Spleen (tissue), 13 donors: Measurements from ENCODE around the gene NAP1L3. TPM values are rescaled to one million over a fixed set of nuclear protein-coding genes. Genes with fewer than 3 reads are reported as not detected.

Experiments used
- DNase-seq: peaks from one replicate; pipeline ENCODE4 v3.0.0-alpha.2; 2020
- H3K27ac ChIP-seq, 8 donors: fragments of 200-600 bp; sonication (generic) in 7 of 8; 1 replicate in 4 of 8; 2 replicates in 4 of 8; pipeline versions ENCODE4 v1.5.0 to v1.8.0; 2016 to 2021; ENCODE audit warnings: inconsistent platforms in 4 of 8, mild to moderate bottlenecking in 4 of 8, moderate library complexity in 1 of 8
- H3K27me3 ChIP-seq, 7 donors: fragments of 200-600 bp; sonication (generic) in 6 of 7; replicated peaks in 1 of 7; 1 replicate in 4 of 7; 2 replicates in 3 of 7; pipeline versions ENCODE4 v1.5.0 to v1.8.0; 2016 to 2021; ENCODE audit warnings: inconsistent platforms in 3 of 7, mild to moderate bottlenecking in 1 of 7
- H3K36me3 ChIP-seq, 6 donors: fragments of 200-600 bp; sonication (generic) in 5 of 6; 1 replicate in 4 of 6; 2 replicates in 2 of 6; pipeline versions ENCODE4 v1.5.0 to v1.8.0; 2016 to 2021; ENCODE audit warnings: inconsistent platforms in 2 of 6
- H3K4me1 ChIP-seq, 6 donors: fragments of 200-600 bp; sonication (generic) in 5 of 6; 1 replicate in 3 of 6; 2 replicates in 3 of 6; pipeline versions ENCODE4 v1.5.0 to v1.8.0; 2016 to 2021; ENCODE audit warnings: inconsistent platforms in 3 of 6
- H3K4me3 ChIP-seq, 8 donors: fragments of 200-600 bp; sonication (generic) in 7 of 8; 1 replicate in 4 of 8; 2 replicates in 4 of 8; pipeline versions ENCODE4 v1.5.0 to v1.8.0; 2016 to 2021; ENCODE audit warnings: inconsistent platforms in 4 of 8, mild to moderate bottlenecking in 4 of 8, moderate library complexity in 2 of 8
- H3K9me3 ChIP-seq, 8 donors: fragments of 200-600 bp; sonication (generic) in 7 of 8; 1 replicate in 4 of 8; 2 replicates in 4 of 8; pipeline versions ENCODE4 v1.5.0 to v1.8.0; 2016 to 2021; ENCODE audit warnings: inconsistent platforms in 4 of 8
- CTCF ChIP-seq, 11 experiments: fragments of 200-600 bp in 7 of 11; fragments of 450-650 bp in 4 of 11; sonication (generic) in 4 of 11; IDR thresholded peaks in 8 of 11; conservative IDR thresholded peaks in 3 of 11; 1 replicate in 7 of 11; 2 replicates in 4 of 11; pipeline versions ENCODE4 v1.4.0 to v1.8.0; 2016 to 2021; ENCODE audit warnings: antibody characterized with exemption in 11 of 11, inconsistent platforms in 4 of 11, mild to moderate bottlenecking in 1 of 11
- POLR2A ChIP-seq, 3 donors: fragments of 450-650 bp; IDR thresholded peaks; one replicate each; pipeline ENCODE4 v1.5.1; 2017; ENCODE audit warnings: antibody characterized with exemption in 3 of 3, mild to moderate bottlenecking in 1 of 3
- POLR2AphosphoS5 ChIP-seq, 3 donors: sonication (generic); formaldehyde crosslinking; IDR thresholded peaks; one replicate each; pipeline ENCODE4 v1.5.1; 2017; ENCODE audit warnings: antibody characterized with exemption in 3 of 3
- WGBS, 5 donors: extraction: QIAGEN DNeasy Blood & Tissue Kit in 3 of 5; methylation state at CpG; one replicate each; pipeline versions ENCODE4 v1.1.5 to v1.1.7; 2013 to 2018; 5-methylcytosine and 5-hydroxymethylcytosine counted together
- intact Hi-C: fragments of 100-400 bp; cut with DNase I; formaldehyde crosslinking; loops from one replicate; pipeline ENCODE4 v1.15.0; 2023; ENCODE audit warnings: low total_unique reads
- long read RNA-seq, 2 donors: transcript quantifications; one replicate each; lab custom pipeline, GENCODE V29; 2026
- polyA plus RNA-seq, 3 donors: library from polyadenylated mRNA; stranded (reverse); fragments of 200-250 nt; gene quantifications; one replicate each; pipeline ENCODE4 v1.2.1, GENCODE V29; 2013
- total RNA-seq, 7 donors: library from RNA; depleted of rRNA in 3 of 7; stranded (reverse); fragments of >200 nt in 3 of 7; fragmentation: NEBNext Ultra II Directional in 4 of 7; extraction: Animal tissue kit (Norgen Biotek cat#: 25700) in 4 of 7; gene quantifications; one replicate each; pipeline versions ENCODE4 v1.1.0 to v1.2.1, GENCODE V29; 2016 to 2021
- donor health status: healthy with polysubstance abuse.
- donor health status: DM: no; HTN: no; CAD: no; lungs with moderate emphysema.
- donor health status: DM: no; HTN: no; CAD: no.
- donor health status: Bipolar disorder and iron deficiency.
- donor health status: healthy.
- donor health status: DM: no; HTN: no; CAD: no.
- donor health status: DM: yes; HTN: yes; CAD: no.

NAP1L3 gene, protein sequence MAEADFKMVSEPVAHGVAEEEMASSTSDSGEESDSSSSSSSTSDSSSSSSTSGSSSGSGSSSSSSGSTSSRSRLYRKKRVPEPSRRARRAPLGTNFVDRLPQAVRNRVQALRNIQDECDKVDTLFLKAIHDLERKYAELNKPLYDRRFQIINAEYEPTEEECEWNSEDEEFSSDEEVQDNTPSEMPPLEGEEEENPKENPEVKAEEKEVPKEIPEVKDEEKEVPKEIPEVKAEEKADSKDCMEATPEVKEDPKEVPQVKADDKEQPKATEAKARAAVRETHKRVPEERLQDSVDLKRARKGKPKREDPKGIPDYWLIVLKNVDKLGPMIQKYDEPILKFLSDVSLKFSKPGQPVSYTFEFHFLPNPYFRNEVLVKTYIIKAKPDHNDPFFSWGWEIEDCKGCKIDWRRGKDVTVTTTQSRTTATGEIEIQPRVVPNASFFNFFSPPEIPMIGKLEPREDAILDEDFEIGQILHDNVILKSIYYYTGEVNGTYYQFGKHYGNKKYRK
- 1 to 10 TPM; 2.9 to 7.6 (median 3.5) TPM for total RNA-seq
- 1 to 10 TPM; 1.3 to 1.9 (median 1.8) TPM for polyA plus RNA-seq
- long read RNA-seq, donor 1, transcript NAP1L3-201 (1 exons, 2,639 nt): major isoform, 17 of 17 reads
- long read RNA-seq, donor 1, partial matches to known transcripts: 0 of 17 reads
- long read RNA-seq, donor 1, other reads (novel, unspliced or antisense): 0 of 17 reads
- long read RNA-seq, donor 2, transcript NAP1L3-201 (1 exons, 2,639 nt): major isoform, 11 of 11 reads
- long read RNA-seq, donor 2, partial matches to known transcripts: 0 of 11 reads
- long read RNA-seq, donor 2, other reads (novel, unspliced or antisense): 0 of 11 reads

GRCh38 chrX:93673056-93673868 is at the start of gene NAP1L3:
Gene NAP1L3, minus strand, starts transcription at chrX:93673578. Its CDS starts 274 bp downstream, at chrX:93673304.
- DNase-seq: peak; percentile 82

DNA sequence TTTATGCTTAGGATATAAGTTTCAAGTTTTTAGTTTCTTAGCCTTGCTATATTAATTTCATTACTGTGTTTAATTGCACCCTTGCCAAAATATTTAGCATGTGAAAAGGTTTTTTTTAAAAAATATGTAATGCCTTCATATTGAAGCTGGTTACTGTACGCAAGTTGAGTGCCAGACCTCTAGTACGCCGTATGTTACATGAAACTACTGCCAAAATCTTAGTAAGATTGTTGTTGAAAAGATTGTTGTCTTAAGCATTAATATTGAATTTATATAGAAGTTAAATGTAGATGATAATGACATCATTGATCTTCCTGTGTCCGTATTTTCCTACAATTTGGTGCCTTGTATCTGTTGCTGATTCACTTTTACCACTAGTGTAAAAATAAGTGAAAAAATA is 37.7 kb upstream of the NAP1L3 start:
- DNase-seq: no peak
- WGBS, 5 donors: 84 to 93% (median 90%) methylated on average over 4 of the region's 4 CpGs
- no peaks in the 10 kb centered on the region for H3K9me3 ChIP-seq
- H3K27me3 ChIP-seq: no peaks in the 10 kb centered on the region
- no peak for TF ChIP-seq POLR2A (IDR thresholded peaks at IDR 0.05)
- no peak for TF ChIP-seq POLR2AphosphoS5 (IDR thresholded peaks at IDR 0.05)
- no peak for TF ChIP-seq CTCF (IDR thresholded peaks at IDR 0.05 in 8 of 11, conservative IDR thresholded peaks at IDR 0.05 in 3 of 11)
- no peak overlapping the region for H3K4me3 ChIP-seq
- H3K4me1 ChIP-seq: no peaks in the 10 kb centered on the region
- no peaks in the 10 kb centered on the region for H3K36me3 ChIP-seq
- H3K27ac ChIP-seq: no peak overlapping the region
- intact Hi-C loops: no loop called here

More at GRCh38 chrX:93673056-93673868, at the start of gene NAP1L3:
- H3K27ac ChIP-seq: peak within 1 kb of the TSS in 7 of 8 donors; percentile 64 to 78 (median 75)
- TF ChIP-seq POLR2AphosphoS5 (IDR thresholded peaks at IDR 0.05) (peak in 2 of 3 donors; percentile 58 to 72), POLR2A (IDR thresholded peaks at IDR 0.05) (no peak), CTCF (IDR thresholded peaks at IDR 0.05 in 8 of 11, conservative IDR thresholded peaks at IDR 0.05 in 3 of 11) (no peak)
- H3K27me3 ChIP-seq: peaks cover 0 to 27% (median 10%) of the 10 kb centered on the region in 7 donors
- intact Hi-C loops: no loop called here
- H3K36me3 ChIP-seq: no peaks in the 10 kb centered on the region
- peaks cover 0 to 4% (median 0%) of the 10 kb centered on the region in 6 donors for H3K4me1 ChIP-seq
- WGBS, 5 donors: 0 to 4% (median 1%) methylated on average over 11 to 51 of the region's 51 CpGs
- no peaks in the 10 kb centered on the region for H3K9me3 ChIP-seq
- H3K4me3 ChIP-seq: peak within 1 kb of the TSS; percentile 43 to 78 (median 52)

DNA sequence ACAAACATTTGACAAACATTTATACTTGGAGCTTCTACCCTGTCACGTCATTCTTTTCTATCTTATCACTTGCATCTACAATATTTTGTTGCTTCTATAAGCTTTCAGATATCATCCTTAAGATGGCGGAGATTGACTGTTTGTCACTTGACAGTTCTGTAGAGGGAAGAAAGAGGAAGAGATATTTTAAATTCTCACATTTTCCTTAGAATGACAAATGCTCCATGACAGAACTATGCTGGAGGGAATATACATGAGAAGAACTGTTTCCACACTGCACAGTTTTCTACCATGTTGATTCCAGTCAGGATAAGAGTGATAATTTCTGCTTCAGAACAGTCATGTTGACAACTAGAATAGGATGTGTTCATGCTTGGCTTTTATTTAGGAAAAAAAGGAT is 30.3 kb upstream of the NAP1L3 start:
- no peak for DNase-seq
- Histone ChIP-seq H3K36me3 (no peaks in the 10 kb centered on the region), H3K27ac (no peak overlapping the region), H3K9me3 (no peaks in the 10 kb centered on the region), H3K4me3 (no peak overlapping the region), H3K27me3 (no peaks in the 10 kb centered on the region), H3K4me1 (no peaks in the 10 kb centered on the region)
- intact Hi-C loops: no loop called here
- TF ChIP-seq CTCF (IDR thresholded peaks at IDR 0.05 in 8 of 11, conservative IDR thresholded peaks at IDR 0.05 in 3 of 11) (no peak), POLR2AphosphoS5 (IDR thresholded peaks at IDR 0.05) (no peak), POLR2A (IDR thresholded peaks at IDR 0.05) (no peak)
- 77 to 87% (median 81%) methylated on average over 2 of the region's 2 CpGs for WGBS, 5 donors
